HG03039 (cell line): Measurements from ENCODE around the gene SKAP2.

Experiments used
- ATAC-seq: cut with Tn5 transposase; IDR thresholded peaks from one replicate; pipeline ENCODE4 v1.9.1; 2021; ENCODE audit warnings: mild to moderate bottlenecking, moderate library complexity; ENCODE audit not compliant: unreplicated experiment

The SKAP2 gene

GRCh38 chr7:26670290-26670689 is 194.1 kb downstream of the SKAP2 start:
- ATAC-seq: no peak

DNA sequence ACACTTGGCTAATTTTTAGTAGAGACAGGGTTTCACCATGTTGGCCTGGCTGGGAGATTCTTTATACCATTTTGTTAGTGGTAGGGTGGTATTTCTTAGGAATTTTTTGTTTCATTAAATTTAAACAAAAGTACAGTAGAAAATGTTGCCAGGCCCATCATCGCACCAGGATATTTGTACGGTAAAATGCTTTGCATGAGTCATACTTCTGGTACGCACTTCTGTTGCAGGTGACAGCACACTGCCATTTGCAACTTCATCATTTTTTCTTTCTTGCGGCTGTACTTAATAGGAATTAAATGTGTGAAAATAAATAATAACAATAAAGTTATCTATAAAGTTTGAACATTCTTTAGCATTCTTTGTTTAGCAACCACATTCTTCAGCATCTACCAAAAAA is 195.6 kb downstream of the SKAP2 start:
- ATAC-seq: no peak

DNA sequence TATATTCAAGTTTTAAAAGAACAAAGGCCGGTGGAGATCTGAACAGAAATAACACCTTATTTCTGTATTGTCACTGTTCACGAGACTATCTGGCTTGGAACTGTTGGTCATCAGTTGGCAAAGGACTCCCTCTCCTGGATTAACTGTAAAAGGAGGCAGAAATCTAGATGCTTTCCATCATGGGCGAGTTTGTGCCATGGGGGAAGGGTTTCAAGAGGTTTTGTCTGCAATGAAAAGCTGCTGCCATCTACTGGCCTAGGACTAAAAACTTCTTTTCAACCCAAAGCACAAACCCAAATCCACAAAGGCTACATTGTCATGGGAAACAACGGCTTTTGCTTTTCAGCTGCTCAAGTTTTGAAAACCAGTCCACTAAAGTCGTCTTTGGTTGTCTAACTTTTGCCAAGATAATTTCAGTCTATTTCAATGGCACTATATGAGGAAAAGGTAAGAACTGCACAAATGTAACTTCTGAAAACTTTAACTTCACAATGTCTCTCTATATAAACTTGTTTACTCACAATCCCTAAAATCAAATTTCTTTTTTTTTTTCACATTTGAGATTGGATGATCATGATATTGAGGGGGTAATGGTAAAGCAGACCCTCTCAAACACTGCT is 196.8 kb downstream of the SKAP2 start:
- ATAC-seq: no peak

- ATAC-seq: no peak
Measured at GRCh38 chr7:26664735-26665416, 199.5 kb downstream of the SKAP2 start.

DNA sequence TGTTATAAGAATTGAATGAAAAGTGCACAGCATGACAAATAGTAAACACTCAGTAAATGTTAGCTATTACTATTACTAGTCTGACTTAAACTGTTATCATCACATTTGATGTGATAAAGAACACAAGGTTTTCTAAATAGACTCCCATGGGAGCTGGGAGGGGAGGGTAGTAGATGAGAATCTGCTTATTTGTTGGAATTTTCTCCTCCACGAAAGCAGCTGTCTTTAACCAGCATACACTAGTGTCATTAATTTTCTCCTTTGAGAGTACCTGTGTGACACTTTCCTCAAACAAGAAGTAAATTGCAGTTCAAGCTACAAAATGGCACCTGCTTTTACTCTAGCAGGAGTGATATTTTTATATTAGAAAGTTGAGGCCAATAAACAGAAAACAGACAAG is 200.1 kb downstream of the SKAP2 start:
- ATAC-seq: no peak

- no peak for ATAC-seq
Measured at GRCh38 chr7:26663874-26664273, 200.5 kb downstream of the SKAP2 start.

- ATAC-seq: no peak
Measured at GRCh38 chr7:26662646-26663045, 201.7 kb downstream of the SKAP2 start.

DNA sequence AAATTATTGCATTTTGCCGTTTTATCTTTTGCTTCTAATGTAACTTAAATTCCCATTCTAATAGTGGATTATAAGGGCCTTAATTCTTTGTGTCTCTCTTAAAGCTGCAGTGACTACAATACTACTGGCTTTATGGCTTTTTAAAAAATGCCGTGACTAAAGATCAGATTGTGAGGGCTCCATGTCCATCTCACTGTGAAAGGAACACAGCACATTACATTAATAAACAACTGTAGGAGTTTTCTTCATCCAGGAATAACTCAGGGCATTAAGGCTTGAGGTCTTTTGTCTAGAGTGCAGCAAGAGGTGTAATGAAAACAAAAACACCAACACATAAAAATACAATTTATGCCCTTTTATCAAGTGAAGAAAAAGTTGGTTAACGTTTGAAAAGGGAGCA is 205.3 kb downstream of the SKAP2 start:
- ATAC-seq: no peak

DNA sequence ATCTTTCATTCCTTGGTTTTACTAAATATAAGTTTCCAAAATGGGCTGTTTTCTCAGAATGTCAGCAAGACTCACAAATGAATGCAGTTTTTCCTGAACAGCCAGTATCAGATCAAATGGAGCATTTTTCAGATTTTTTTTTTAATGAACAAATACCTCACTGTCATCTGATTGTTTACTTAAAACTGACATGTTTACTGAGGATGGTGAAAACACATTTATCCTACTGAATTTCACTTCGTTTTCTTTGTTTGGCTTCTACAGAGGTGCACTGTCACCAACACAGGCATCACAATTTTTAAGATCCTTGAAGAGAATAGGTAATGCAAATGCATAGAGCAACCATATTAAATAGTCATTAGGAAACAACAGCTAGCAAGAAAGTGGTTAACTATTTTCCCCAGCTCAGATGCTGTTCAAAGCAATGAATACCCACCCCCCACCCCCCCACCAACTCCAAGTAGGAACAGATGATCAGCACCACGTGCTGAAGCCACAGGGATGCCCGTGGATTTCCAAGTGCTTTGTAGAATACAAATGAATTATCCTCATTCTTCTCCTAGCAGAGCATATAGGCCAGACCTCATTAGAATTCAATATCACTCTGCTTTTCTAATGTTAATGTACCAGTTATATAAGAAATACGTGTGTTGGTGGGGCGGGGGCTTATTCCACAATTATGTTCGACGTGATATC is 205.9 kb downstream of the SKAP2 start:
- ATAC-seq: no peak

- ATAC-seq: no peak
Measured at GRCh38 chr7:26657686-26658388, 206.6 kb downstream of the SKAP2 start.

DNA sequence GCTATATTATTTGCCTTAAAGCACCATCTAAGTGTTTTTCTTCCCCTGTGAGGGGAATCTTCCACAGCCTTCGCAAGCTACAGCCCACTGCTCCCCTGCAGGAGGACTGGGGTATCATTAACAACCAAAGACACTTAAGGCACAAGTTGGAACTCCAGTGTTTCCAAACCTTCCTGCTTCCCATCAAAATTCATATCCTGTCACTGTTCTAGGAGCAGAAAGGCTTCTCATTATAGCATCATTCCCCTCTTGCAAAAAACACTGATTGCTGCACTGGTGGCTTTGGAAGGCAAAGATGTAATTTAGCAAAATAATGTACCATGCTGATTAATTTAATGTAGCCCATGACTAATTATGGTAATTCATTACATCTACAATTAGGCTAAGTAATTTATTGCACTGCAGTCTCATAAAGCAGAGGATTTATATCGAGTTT is 207.2 kb downstream of the SKAP2 start:
- ATAC-seq: no peak

DNA sequence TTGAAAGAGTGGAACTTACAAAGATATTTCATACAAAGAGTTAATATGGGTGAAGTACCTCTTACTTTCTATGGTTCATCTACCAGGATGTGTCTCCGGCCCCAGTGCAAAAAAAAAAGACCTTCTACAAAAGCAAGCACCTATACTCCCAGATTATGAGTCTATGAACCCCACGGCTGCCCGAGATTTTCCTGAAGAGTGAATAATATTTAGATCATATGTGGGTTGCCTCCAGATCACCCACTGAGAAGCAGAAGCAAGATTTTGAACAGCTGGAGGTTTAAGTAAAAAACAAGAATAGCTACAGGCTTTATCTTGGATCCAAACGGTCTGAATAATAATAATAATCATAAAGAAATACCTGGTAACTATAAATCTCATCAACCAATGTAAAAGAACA is 207.7 kb downstream of the SKAP2 start:
- no peak for ATAC-seq

DNA sequence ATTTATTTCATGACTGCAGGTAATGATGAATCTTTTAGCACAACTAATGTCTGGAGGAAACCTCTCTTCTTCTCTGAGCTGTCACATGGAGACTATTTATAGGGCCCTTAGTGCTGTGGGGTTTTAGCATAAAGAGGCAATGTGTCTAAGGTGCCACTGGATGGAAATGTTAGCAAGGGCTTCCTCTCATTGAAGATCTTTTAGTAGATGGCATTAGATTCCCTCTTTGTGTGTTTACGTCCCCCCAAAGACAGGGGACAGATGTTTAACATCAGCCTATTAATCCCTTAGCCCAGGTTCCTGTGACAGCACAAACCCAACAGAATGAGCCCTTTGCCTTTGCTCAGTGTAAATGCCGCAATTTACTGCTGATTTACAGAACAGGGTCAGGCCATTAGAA is 208.6 kb downstream of the SKAP2 start:
- ATAC-seq: no peak

- no peak for ATAC-seq
Measured at GRCh38 chr7:26653430-26654399, 210.7 kb downstream of the SKAP2 start.

- ATAC-seq: no peak
Measured at GRCh38 chr7:26652401-26653100, 211.8 kb downstream of the SKAP2 start.

DNA sequence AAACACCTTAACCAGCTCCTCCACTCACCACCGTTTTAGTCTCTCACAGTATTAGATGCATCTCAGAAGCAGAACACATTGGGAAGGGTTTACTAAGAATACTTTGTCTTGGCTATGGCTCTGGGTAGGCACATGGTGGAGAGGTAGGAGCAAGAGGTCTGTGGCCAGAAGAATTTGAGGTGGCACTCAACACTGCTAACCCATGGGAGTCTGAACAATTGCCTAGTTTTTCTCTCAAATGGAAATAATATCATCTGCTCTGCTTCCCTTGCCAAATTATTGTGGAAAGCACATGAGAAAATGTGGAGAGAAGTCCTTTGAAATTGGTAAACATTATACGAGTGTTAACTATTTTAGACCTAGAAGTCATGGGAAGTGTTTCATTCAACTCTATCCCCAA is 214.3 kb downstream of the SKAP2 start:
- no peak for ATAC-seq

GRCh38 chr7:26649388-26649787 is 215.0 kb downstream of the SKAP2 start:
- ATAC-seq: no peak

- no peak for ATAC-seq
Measured at GRCh38 chr7:26648554-26648953, 215.8 kb downstream of the SKAP2 start.

- no peak for ATAC-seq
Measured at GRCh38 chr7:26646336-26647048, 217.9 kb downstream of the SKAP2 start.
